H1 (cell line): ENCODE data around the gene CCDC9B. TPM values are rescaled to one million over a fixed set of nuclear protein-coding genes. Genes with fewer than 3 reads are reported as not detected.

Source experiments
- ASH2L ChIP-seq: fragments of 200-600, 300-600 bp; sonication (generic); IDR thresholded peaks from one replicate; pipeline ENCODE4 v1.7.1; 2017; ENCODE audit warnings: low read length
- ATF3 ChIP-seq: IDR thresholded peaks from 2 replicates; pipeline ENCODE4 v1.6.1; 2011; ENCODE audit warnings: low read depth, mild to moderate bottlenecking, low read length; ENCODE audit not compliant: insufficient read depth
- CHD2 ChIP-seq: IDR thresholded peaks from 2 replicates; pipeline ENCODE4 v1.6.1; 2012; ENCODE audit warnings: low read length, improper control_type of control experiment
- CREB1 ChIP-seq: IDR thresholded peaks from 2 replicates; pipeline ENCODE4 v1.6.1; 2012; ENCODE audit warnings: inconsistent platforms
- CTBP2 ChIP-seq: IDR thresholded peaks from 2 replicates; pipeline ENCODE4 v1.7.0; 2011; ENCODE audit warnings: borderline replicate concordance, mild to moderate bottlenecking, moderate library complexity, mixed read lengths, low read length; ENCODE audit not compliant: insufficient read depth, insufficient read length
- EZH2 ChIP-seq: fragments of 200-600 bp; sonication (generic); IDR thresholded peaks from 2 replicates; pipeline ENCODE4 v1.7.1; 2012; ENCODE audit warnings: low read depth, mild to moderate bottlenecking, moderate library complexity, low read length, inconsistent platforms; ENCODE audit not compliant: severe bottlenecking
- GTF2F1 ChIP-seq: IDR thresholded peaks from 2 replicates; pipeline ENCODE4 v1.6.1; 2012; ENCODE audit warnings: low read depth, low read length, improper control_type of control experiment, borderline replicate concordance
- HDAC2 ChIP-seq, 2 experiments: fragments of 300-600 bp in 1 of 2; sonication (generic) in 1 of 2; IDR thresholded peaks; 2 replicates each; pipeline ENCODE4 v1.6.1; 2011 to 2012; ENCODE audit warnings: low read depth in 2 of 2, low read length in 2 of 2, mild to moderate bottlenecking in 2 of 2, moderate library complexity in 2 of 2, borderline replicate concordance in 1 of 2, inconsistent platforms in 1 of 2
- KDM1A ChIP-seq: fragments of 200-600, 300-600 bp; sonication (generic); IDR thresholded peaks from 2 replicates; pipeline ENCODE4 v1.7.1; 2016; ENCODE audit warnings: mild to moderate bottlenecking, low read length, borderline replicate concordance
- MAFK ChIP-seq: IDR thresholded peaks from 2 replicates; pipeline ENCODE4 v1.6.1; 2012; ENCODE audit warnings: low read depth, mild to moderate bottlenecking, improper control_type of control experiment, low read length
- RAD21 ChIP-seq, 2 experiments: IDR thresholded peaks in 1 of 2; conservative IDR thresholded peaks in 1 of 2; 2 replicates each; pipeline ENCODE4 v1.6.1; 2011; ENCODE audit warnings: low read depth in 2 of 2, low read length in 2 of 2, improper control_type of control experiment in 1 of 2, inconsistent platforms in 1 of 2, mild to moderate bottlenecking in 1 of 2, moderate library complexity in 1 of 2
- RBBP5 ChIP-seq: IDR thresholded peaks from 2 replicates; pipeline ENCODE4 v1.7.1; 2012; ENCODE audit warnings: low read depth, mild to moderate bottlenecking, inconsistent platforms, low read length, moderate library complexity, borderline replicate concordance
- RXRA ChIP-seq: IDR thresholded peaks from 2 replicates; pipeline ENCODE4 v1.6.1; 2011; ENCODE audit warnings: low read depth, mild to moderate bottlenecking, low read length, moderate library complexity; ENCODE audit not compliant: insufficient read depth
- SIN3A ChIP-seq, 2 experiments: IDR thresholded peaks in 1 of 2; conservative IDR thresholded peaks in 1 of 2; 2 replicates each; pipeline ENCODE4 v1.6.1; 2011 to 2012; ENCODE audit warnings: low read length in 2 of 2, improper control_type of control experiment in 1 of 2, low read depth in 1 of 2, mild to moderate bottlenecking in 1 of 2
- SIX5 ChIP-seq: IDR thresholded peaks from 2 replicates; pipeline ENCODE4 v1.6.1; 2011; ENCODE audit warnings: mild to moderate bottlenecking, low read depth, low read length
- SP1 ChIP-seq: IDR thresholded peaks from 2 replicates; pipeline ENCODE4 v1.6.1; 2011; ENCODE audit warnings: low read depth, low read length
- SRF ChIP-seq: IDR thresholded peaks from 2 replicates; pipeline ENCODE4 v1.6.1; 2011; ENCODE audit warnings: mild to moderate bottlenecking, low read depth, low read length, moderate library complexity
- TAF1 ChIP-seq: IDR thresholded peaks from 2 replicates; pipeline ENCODE4 v1.6.1; 2011; ENCODE audit warnings: mild to moderate bottlenecking, low read depth, low read length
- TCF12 ChIP-seq: IDR thresholded peaks from 2 replicates; pipeline ENCODE4 v1.6.1; 2011; ENCODE audit warnings: low read depth, mild to moderate bottlenecking, low read length
- polyA plus RNA-seq, 7 experiments: library from polyadenylated mRNA; depleted of rRNA in 3 of 7; stranded (reverse) in 5 of 7; unstranded in 2 of 7; fragments of >200 nt in 5 of 7; fragments of 200-250 nt in 2 of 7; gene quantifications; 1 replicate in 5 of 7; 2 replicates in 1 of 7; 4 replicates in 1 of 7; pipeline versions ENCODE4 v1.2.1 to v1.2.3, GENCODE V29; 2011 to 2013; ENCODE audit warnings: missing spikeins in 2 of 7, mixed read lengths in 2 of 7
- total RNA-seq: library from RNA; stranded (reverse); fragmentation: NEBNext Ultra II Directional; extraction: Animal tissue kit (Norgen Biotek cat#: 25700); gene quantifications from 2 replicates; pipeline ENCODE4 v1.2.1, GENCODE V29; 2021
- TF ChIP-seq, protein P1 (sequence below): IDR thresholded peaks from 2 replicates; pipeline ENCODE4 v1.6.1; 2012; ENCODE audit warnings: low read length, inconsistent platforms
- TF ChIP-seq, protein P2 (sequence below): IDR thresholded peaks from 2 replicates; pipeline ENCODE4 v1.6.1; 2012; ENCODE audit warnings: inconsistent platforms

The CCDC9B gene
- total and polyA plus RNA-seq, 2 of the 8 experiments (the other 6 are each of a cell fraction or from before 2014, with no cell fraction given) = 0.45 to 0.78 TPM

DNA sequence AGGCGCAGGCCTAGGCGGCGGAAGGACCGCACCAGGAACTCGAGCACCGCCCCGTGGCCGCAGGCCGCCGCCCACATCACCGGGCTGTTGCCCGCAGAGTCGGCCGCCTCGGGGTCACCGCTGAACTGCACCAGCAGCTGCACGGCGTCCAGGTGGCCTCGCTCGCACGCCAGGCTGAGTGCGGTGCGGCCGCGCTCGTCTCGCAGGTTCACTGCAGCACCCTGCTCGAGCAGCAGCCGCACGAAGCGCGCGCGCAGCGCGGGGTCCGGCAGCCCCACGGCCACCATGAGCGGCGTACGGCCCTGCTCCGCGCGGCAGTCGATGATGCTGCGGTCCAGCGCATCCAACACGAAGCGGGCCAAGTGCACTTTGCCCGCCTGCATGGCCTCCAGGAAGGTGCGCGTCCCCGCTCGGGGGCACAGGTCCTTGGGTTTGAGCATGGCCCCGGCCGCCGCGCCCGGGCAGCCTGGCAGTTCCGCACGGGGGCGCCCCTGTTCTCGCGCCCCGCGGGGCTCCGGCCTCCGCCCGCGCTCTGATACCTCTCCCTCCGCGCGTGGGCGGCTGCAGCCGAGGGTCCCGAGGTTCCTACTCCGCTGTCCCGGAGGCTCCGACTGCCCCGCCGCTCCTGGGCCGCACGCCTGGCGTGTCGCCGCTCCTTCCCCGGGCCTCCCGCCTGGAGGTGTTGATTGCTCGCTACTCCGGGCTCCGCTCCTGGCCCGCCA, 58.4 kb downstream of the CCDC9B start (continued):
- TF ChIP-seq ATF3 (no peak), SRF (no peak), TCF12 (no peak), RAD21 (IDR thresholded peaks at IDR 0.05 in 1 of 2, conservative IDR thresholded peaks at IDR 0.05 in 1 of 2; ENCODE audit: low read depth in 2 of 2, low read length in 2 of 2) (peak; percentile 1 to 26; a peak in 2 of 4 replicates), SP1 (no peak), EZH2 (peak; percentile 73), RXRA (no peak), CHD2 (no peak), CREB1 (no peak; the same call in 1 of the 2 replicates), GTF2F1 (no peak), SIX5 (no peak), HDAC2 (IDR thresholded peaks at IDR 0.05; ENCODE audit: borderline replicate concordance in 1 of 2, low read depth in 2 of 2, low read length in 2 of 2) (no peak), CTBP2 (no peak), ASH2L (peak; percentile 45), MAFK (no peak), KDM1A (no peak), TAF1 (no peak), RBBP5 (no peak; the same call in 1 of the 2 replicates), SIN3A (conservative IDR thresholded peaks at IDR 0.05 in 1 of 2, IDR thresholded peaks at IDR 0.05 in 1 of 2; ENCODE audit: low read depth in 1 of 2, low read length in 2 of 2) (no peak)
- TF ChIP-seq, protein P1, sequence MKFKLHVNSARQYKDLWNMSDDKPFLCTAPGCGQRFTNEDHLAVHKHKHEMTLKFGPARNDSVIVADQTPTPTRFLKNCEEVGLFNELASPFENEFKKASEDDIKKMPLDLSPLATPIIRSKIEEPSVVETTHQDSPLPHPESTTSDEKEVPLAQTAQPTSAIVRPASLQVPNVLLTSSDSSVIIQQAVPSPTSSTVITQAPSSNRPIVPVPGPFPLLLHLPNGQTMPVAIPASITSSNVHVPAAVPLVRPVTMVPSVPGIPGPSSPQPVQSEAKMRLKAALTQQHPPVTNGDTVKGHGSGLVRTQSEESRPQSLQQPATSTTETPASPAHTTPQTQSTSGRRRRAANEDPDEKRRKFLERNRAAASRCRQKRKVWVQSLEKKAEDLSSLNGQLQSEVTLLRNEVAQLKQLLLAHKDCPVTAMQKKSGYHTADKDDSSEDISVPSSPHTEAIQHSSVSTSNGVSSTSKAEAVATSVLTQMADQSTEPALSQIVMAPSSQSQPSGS = no peak
- TF ChIP-seq, protein P2, sequence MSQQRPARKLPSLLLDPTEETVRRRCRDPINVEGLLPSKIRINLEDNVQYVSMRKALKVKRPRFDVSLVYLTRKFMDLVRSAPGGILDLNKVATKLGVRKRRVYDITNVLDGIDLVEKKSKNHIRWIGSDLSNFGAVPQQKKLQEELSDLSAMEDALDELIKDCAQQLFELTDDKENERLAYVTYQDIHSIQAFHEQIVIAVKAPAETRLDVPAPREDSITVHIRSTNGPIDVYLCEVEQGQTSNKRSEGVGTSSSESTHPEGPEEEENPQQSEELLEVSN = peak; percentile 49
